Liver (tissue), 3 donors: Measurements from ENCODE around the gene MAGI1.

Experiments used
- EGR1 ChIP-seq, 2 donors: IDR thresholded peaks; 2 replicates each; pipeline ENCODE4 v1.6.1; 2016 to 2018; ENCODE audit warnings: antibody characterized with exemption in 2 of 2, low read depth in 2 of 2
- FOXA1 ChIP-seq: IDR thresholded peaks from 2 replicates; pipeline ENCODE4 v1.6.1; 2016; ENCODE audit warnings: antibody characterized with exemption
- HNF4A ChIP-seq, 2 donors: conservative IDR thresholded peaks; 2 replicates each; pipeline ENCODE4 v1.6.1; 2016; ENCODE audit warnings: antibody characterized with exemption in 2 of 2, mild to moderate bottlenecking in 2 of 2
- NR2F2 ChIP-seq: IDR thresholded peaks from 2 replicates; pipeline ENCODE4 v1.6.1; 2016; ENCODE audit warnings: antibody characterized with exemption
- RAD21 ChIP-seq, 2 donors: IDR thresholded peaks; 2 replicates each; pipeline ENCODE4 v1.6.1; 2016; ENCODE audit warnings: antibody characterized with exemption in 2 of 2, mild to moderate bottlenecking in 2 of 2
- RXRA ChIP-seq, 2 donors: IDR thresholded peaks; 2 replicates each; pipeline ENCODE4 v1.6.1; 2017 to 2018; ENCODE audit warnings: antibody characterized with exemption in 2 of 2, mild to moderate bottlenecking in 1 of 2
- SP1 ChIP-seq: IDR thresholded peaks from 2 replicates; pipeline ENCODE4 v1.6.1; 2018; ENCODE audit warnings: antibody characterized with exemption, mild to moderate bottlenecking
- TAF1 ChIP-seq: conservative IDR thresholded peaks from 2 replicates; pipeline ENCODE4 v1.6.1; 2016; ENCODE audit warnings: antibody characterized with exemption, mild to moderate bottlenecking
- TF ChIP-seq, protein P1 (sequence below): IDR thresholded peaks from 2 replicates; pipeline ENCODE4 v1.6.1; 2016; ENCODE audit warnings: antibody characterized with exemption
- TF ChIP-seq, protein P2 (sequence below): fragments of 150-350 bp; IDR thresholded peaks from 2 replicates; pipeline ENCODE4 v1.5.1; 2017; ENCODE audit warnings: improper control_type of control experiment, low read depth, low read length; ENCODE audit not compliant: missing input control
- TF ChIP-seq, protein P3 (sequence below): IDR thresholded peaks from 2 replicates; pipeline ENCODE4 v1.6.1; 2016; ENCODE audit warnings: antibody characterized with exemption, mild to moderate bottlenecking
- TF ChIP-seq, protein P4 (sequence below): IDR thresholded peaks from 2 replicates; pipeline ENCODE4 v1.6.1; 2016; ENCODE audit warnings: antibody characterized with exemption
- donor health status: healthy.
- donor health status: healthy.

DNA sequence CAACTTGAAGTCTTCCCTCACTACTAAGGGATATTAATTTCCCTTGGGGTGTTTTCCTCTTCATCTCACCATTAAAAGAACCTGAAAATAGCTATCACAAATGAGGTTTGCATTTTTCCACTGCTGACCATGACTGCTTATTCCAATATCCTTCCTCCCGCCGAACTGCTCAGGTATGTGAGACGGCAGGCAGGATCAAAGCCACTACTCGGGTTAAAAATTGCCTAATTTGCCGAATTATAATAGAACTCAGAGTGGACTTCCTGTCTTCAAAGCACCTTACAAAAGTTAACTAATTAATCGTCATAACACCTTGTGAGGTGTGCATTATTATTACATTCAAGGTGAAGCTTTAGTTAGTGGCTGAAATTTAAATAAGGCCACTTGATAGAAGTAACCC, 695.7 kb downstream of the MAGI1 start:
- TF ChIP-seq, protein P1, sequence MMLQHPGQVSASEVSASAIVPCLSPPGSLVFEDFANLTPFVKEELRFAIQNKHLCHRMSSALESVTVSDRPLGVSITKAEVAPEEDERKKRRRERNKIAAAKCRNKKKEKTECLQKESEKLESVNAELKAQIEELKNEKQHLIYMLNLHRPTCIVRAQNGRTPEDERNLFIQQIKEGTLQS = no peak
- TF ChIP-seq, protein P2, sequence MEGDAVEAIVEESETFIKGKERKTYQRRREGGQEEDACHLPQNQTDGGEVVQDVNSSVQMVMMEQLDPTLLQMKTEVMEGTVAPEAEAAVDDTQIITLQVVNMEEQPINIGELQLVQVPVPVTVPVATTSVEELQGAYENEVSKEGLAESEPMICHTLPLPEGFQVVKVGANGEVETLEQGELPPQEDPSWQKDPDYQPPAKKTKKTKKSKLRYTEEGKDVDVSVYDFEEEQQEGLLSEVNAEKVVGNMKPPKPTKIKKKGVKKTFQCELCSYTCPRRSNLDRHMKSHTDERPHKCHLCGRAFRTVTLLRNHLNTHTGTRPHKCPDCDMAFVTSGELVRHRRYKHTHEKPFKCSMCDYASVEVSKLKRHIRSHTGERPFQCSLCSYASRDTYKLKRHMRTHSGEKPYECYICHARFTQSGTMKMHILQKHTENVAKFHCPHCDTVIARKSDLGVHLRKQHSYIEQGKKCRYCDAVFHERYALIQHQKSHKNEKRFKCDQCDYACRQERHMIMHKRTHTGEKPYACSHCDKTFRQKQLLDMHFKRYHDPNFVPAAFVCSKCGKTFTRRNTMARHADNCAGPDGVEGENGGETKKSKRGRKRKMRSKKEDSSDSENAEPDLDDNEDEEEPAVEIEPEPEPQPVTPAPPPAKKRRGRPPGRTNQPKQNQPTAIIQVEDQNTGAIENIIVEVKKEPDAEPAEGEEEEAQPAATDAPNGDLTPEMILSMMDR = no peak
- TF ChIP-seq, protein P3, sequence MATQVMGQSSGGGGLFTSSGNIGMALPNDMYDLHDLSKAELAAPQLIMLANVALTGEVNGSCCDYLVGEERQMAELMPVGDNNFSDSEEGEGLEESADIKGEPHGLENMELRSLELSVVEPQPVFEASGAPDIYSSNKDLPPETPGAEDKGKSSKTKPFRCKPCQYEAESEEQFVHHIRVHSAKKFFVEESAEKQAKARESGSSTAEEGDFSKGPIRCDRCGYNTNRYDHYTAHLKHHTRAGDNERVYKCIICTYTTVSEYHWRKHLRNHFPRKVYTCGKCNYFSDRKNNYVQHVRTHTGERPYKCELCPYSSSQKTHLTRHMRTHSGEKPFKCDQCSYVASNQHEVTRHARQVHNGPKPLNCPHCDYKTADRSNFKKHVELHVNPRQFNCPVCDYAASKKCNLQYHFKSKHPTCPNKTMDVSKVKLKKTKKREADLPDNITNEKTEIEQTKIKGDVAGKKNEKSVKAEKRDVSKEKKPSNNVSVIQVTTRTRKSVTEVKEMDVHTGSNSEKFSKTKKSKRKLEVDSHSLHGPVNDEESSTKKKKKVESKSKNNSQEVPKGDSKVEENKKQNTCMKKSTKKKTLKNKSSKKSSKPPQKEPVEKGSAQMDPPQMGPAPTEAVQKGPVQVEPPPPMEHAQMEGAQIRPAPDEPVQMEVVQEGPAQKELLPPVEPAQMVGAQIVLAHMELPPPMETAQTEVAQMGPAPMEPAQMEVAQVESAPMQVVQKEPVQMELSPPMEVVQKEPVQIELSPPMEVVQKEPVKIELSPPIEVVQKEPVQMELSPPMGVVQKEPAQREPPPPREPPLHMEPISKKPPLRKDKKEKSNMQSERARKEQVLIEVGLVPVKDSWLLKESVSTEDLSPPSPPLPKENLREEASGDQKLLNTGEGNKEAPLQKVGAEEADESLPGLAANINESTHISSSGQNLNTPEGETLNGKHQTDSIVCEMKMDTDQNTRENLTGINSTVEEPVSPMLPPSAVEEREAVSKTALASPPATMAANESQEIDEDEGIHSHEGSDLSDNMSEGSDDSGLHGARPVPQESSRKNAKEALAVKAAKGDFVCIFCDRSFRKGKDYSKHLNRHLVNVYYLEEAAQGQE = no peak
- TF ChIP-seq, protein P4, sequence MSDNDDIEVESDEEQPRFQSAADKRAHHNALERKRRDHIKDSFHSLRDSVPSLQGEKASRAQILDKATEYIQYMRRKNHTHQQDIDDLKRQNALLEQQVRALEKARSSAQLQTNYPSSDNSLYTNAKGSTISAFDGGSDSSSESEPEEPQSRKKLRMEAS = no peak
- TF ChIP-seq RXRA (IDR thresholded peaks at IDR 0.05) = no peak
- TF ChIP-seq HNF4A (conservative IDR thresholded peaks at IDR 0.05) = no peak
- TF ChIP-seq EGR1 (IDR thresholded peaks at IDR 0.05; ENCODE audit: low read depth in 2 of 2) = no peak
- TF ChIP-seq FOXA1 = no peak
- no peak for TF ChIP-seq RAD21 (IDR thresholded peaks at IDR 0.05)
- TF ChIP-seq NR2F2 = no peak
- TF ChIP-seq TAF1 = no peak
- TF ChIP-seq SP1 = no peak
